Chondrocyte (in vitro differentiated cells): Measurements from ENCODE around the gene SP1. TPM values are rescaled to one million over a fixed set of nuclear protein-coding genes. Genes with fewer than 3 reads are reported as not detected.
A peak's percentile ranks its signal among the peaks of the same experiment; 100 is the strongest.
"Not testable (repeated sequence)": the region's sequence is repeated elsewhere in the genome, so short reads cannot be mapped to it uniquely, and the experiment has no call there.

Experiments used
- DNase-seq: peaks from one replicate; pipeline ENCODE4 v3.0.0; 2021; ENCODE audit warnings: mixed read lengths, low spot score
- H3K27ac Mint-ChIP-seq: one replicate; pipeline ENCODE4 v1.8.0; 2021; ENCODE audit warnings: mild to moderate bottlenecking, moderate library complexity, mixed read lengths; ENCODE audit not compliant: unreplicated experiment
- H3K27me3 Mint-ChIP-seq: 2 replicates; pipeline ENCODE4 v1.8.0; 2021; ENCODE audit warnings: low read depth, mixed read lengths
- H3K36me3 Mint-ChIP-seq: 2 replicates; pipeline ENCODE4 v1.8.0; 2021; ENCODE audit warnings: low read depth, mixed read lengths
- H3K4me1 Mint-ChIP-seq: 2 replicates; pipeline ENCODE4 v1.8.0; 2021; ENCODE audit warnings: low read depth, mild to moderate bottlenecking, mixed read lengths
- H3K4me3 Mint-ChIP-seq: one replicate; pipeline ENCODE4 v1.8.0; 2021; ENCODE audit warnings: mild to moderate bottlenecking, moderate library complexity, mixed read lengths; ENCODE audit not compliant: unreplicated experiment
- H3K9me3 Mint-ChIP-seq: 2 replicates; pipeline ENCODE4 v1.8.0; 2021; ENCODE audit warnings: low read depth, mixed read lengths
- total RNA-seq: library from RNA; stranded (reverse); gene quantifications from 3 replicates; pipeline ENCODE4 v1.2.1, GENCODE V29; 2021
- TF ChIP-seq, protein P1 (sequence below): fragments of 200-600 bp; sonication (generic); IDR thresholded peaks from 2 replicates; pipeline ENCODE4 v1.5.0; 2021; ENCODE audit warnings: antibody characterized with exemption, mild to moderate bottlenecking, moderate library complexity

Gene SP1
- total RNA-seq, 1 donor from 2014 or later = 59.0 TPM

- Mint-ChIP-seq H3K27me3 (no peaks in the 10 kb centered on the region), H3K36me3 (no peaks in the 10 kb centered on the region), H3K4me1 (peaks cover 10% of the 10 kb centered on the region), H3K4me3 (no peak overlapping the region), H3K27ac (peak overlapping the region; percentile 14), H3K9me3 (no peaks in the 10 kb centered on the region)
- DNase-seq = no peak
- TF ChIP-seq, protein P1, sequence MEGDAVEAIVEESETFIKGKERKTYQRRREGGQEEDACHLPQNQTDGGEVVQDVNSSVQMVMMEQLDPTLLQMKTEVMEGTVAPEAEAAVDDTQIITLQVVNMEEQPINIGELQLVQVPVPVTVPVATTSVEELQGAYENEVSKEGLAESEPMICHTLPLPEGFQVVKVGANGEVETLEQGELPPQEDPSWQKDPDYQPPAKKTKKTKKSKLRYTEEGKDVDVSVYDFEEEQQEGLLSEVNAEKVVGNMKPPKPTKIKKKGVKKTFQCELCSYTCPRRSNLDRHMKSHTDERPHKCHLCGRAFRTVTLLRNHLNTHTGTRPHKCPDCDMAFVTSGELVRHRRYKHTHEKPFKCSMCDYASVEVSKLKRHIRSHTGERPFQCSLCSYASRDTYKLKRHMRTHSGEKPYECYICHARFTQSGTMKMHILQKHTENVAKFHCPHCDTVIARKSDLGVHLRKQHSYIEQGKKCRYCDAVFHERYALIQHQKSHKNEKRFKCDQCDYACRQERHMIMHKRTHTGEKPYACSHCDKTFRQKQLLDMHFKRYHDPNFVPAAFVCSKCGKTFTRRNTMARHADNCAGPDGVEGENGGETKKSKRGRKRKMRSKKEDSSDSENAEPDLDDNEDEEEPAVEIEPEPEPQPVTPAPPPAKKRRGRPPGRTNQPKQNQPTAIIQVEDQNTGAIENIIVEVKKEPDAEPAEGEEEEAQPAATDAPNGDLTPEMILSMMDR = no peak
Measured at GRCh38 chr12:53430116-53430515, 50.1 kb downstream of the SP1 start.

DNA sequence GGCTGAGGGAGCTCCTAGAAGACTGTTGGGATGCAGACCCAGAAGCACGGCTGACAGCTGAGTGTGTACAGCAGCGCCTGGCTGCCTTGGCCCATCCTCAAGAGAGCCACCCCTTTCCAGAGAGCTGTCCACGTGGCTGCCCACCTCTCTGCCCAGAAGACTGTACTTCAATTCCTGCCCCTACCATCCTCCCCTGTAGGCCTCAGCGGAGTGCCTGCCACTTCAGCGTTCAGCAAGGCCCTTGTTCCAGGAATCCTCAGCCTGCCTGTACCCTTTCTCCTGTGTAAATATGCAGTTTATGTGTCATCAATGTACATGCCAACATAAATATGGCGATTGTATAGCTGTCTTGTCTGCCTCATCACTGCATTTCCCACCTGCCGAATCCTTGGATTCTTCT is 51.2 kb downstream of the SP1 start:
- H3K9me3 Mint-ChIP-seq = no peaks in the 10 kb centered on the region
- no peaks in the 10 kb centered on the region for H3K36me3 Mint-ChIP-seq
- H3K4me1 Mint-ChIP-seq = peaks cover 10% of the 10 kb centered on the region
- DNase-seq = no peak
- no peaks in the 10 kb centered on the region for H3K27me3 Mint-ChIP-seq
- H3K4me3 Mint-ChIP-seq = no peak overlapping the region
- TF ChIP-seq, protein P1 = no peak
- no peak overlapping the region for H3K27ac Mint-ChIP-seq

DNA sequence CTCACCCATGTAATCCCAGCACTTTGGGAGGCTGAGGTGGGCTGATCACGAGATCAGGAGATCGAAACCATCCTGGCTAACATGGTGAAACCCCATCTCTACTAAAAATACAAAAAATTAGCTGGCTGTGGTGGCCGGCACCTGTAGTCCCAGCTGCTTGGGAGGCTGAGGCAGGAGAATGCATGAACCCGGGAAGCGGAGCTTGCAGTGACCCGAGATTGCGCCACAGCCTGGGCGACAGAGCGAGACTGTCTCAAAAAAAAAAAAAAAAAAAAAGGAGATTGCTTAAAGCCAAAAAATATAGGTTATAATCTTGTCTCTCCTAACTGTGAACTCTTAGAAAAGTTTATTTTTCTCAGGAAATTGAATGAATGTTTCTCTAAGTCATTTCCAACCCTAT is 55.4 kb downstream of the SP1 start:
- not testable (repeated sequence) for H3K36me3 Mint-ChIP-seq

GRCh38 chr12:53439582-53439981 is 59.6 kb downstream of the SP1 start:
- H3K27me3 Mint-ChIP-seq, H3K9me3 Mint-ChIP-seq, H3K4me3 Mint-ChIP-seq, DNase-seq, H3K27ac Mint-ChIP-seq, H3K36me3 Mint-ChIP-seq: not testable (repeated sequence)
- peaks cover 30% of the 10 kb centered on the region for H3K4me1 Mint-ChIP-seq

More for the DNA sequence above, 55.4 kb downstream of the SP1 start:
- H3K27ac Mint-ChIP-seq, H3K9me3 Mint-ChIP-seq, H3K4me3 Mint-ChIP-seq, H3K4me1 Mint-ChIP-seq, DNase-seq, H3K27me3 Mint-ChIP-seq: not testable (repeated sequence)

DNA sequence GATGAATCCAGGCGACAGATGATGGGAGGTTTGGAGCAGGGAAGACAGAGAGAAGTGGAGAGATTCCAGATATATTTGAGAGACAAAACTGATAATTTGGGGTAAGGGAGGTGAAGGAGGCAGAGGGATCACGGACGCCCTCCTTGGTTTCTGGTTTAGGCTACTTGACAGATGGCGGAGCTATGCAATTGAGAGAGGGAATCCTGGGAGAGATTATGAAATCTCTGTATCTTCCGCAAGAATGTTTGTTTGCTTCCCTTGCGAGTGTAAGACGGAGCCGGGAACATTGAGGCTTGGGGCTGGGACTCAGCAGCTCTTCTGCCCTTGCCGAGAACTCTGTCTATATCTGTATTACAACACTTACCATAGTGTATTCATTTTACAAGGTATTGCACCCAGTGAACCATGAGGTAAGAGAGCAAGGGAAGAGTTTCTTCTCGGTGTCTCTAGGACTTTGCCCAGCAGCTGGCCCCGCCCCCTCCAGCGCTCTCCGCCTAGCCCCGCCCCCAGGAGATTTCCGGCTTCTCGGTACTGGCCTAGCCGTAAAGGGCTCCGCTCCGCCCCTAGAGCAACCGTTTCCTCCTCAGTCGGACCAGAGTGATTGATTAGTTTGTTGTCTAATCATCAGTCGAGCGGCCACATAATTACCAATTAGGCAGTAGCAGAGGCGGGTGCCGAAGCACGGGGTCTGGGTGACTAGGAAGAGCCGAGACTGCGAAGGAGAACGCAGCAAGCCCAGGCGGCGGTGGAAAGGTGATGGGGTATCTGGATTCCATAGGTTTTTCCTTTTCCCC is 61.3 kb downstream of the SP1 start, which contains the start of gene PRR13:
PRR13 (plus strand) TSS at position 695 of the 794 bp plus-strand sequence. CDS start 981 bp downstream, outside the sequence.
- peak; percentile 97 for DNase-seq
- TF ChIP-seq, protein P1 = peak; percentile 6
- no peaks in the 10 kb centered on the region for H3K9me3 Mint-ChIP-seq
- peaks cover 37% of the 10 kb centered on the region for H3K4me1 Mint-ChIP-seq
- H3K27ac Mint-ChIP-seq = peak within 1 kb of the TSS; percentile 99
- H3K27me3 Mint-ChIP-seq = no peaks in the 10 kb centered on the region
- peak within 1 kb of the TSS; percentile 82 for H3K4me3 Mint-ChIP-seq
- peaks cover 7% of the 10 kb centered on the region for H3K36me3 Mint-ChIP-seq

DNA sequence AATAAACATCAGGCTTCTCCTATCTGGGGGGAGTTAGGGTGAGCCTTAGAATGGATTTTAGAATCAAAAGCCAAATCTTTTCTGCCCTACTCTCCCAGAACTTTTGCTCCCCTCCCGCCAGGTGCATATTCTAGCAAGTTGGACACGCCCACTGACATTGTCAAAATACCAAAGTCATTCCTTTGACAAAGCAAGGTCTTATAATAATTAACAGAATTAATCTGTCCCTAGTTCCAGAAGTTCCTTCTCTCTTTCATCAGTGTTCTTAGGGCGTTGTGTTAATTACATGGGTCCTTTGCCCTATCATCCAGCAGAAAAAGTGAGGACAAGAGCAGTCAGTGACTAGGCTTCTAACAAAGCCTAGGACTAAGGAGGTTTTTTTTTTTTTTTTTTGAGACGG is 64.0 kb downstream of the SP1 start:
- Mint-ChIP-seq H3K27ac (peak overlapping the region; percentile 59), H3K9me3 (no peaks in the 10 kb centered on the region), H3K27me3 (no peaks in the 10 kb centered on the region), H3K4me1 (peaks cover 37% of the 10 kb centered on the region), H3K36me3 (peaks cover 11% of the 10 kb centered on the region), H3K4me3 (no peak overlapping the region)
- TF ChIP-seq, protein P1 = no peak
- DNase-seq = no peak

GRCh38 chr12:53444593-53445325 is 64.8 kb downstream of the SP1 start:
- not testable (repeated sequence) for H3K4me3 Mint-ChIP-seq, DNase-seq, H3K9me3 Mint-ChIP-seq, H3K27me3 Mint-ChIP-seq
- Mint-ChIP-seq H3K27ac (peak overlapping the region; percentile 8), H3K36me3 (peaks cover 11% of the 10 kb centered on the region), H3K4me1 (peaks cover 34% of the 10 kb centered on the region)
